Activated CD4-positive, alpha-beta T cell treated with anti-CD3 and anti-CD28 coated beads for 24 hours (primary cell): Measurements from ENCODE around the gene RELCH.
A peak's percentile ranks its signal among the peaks of the same experiment; 100 is the strongest.

Source experiments
- DNase-seq, 2 donors: peaks; one replicate each; pipeline ENCODE4 v3.0.0-alpha.2; 2020; ENCODE audit warnings: low read depth in 2 of 2

The RELCH gene

DNA sequence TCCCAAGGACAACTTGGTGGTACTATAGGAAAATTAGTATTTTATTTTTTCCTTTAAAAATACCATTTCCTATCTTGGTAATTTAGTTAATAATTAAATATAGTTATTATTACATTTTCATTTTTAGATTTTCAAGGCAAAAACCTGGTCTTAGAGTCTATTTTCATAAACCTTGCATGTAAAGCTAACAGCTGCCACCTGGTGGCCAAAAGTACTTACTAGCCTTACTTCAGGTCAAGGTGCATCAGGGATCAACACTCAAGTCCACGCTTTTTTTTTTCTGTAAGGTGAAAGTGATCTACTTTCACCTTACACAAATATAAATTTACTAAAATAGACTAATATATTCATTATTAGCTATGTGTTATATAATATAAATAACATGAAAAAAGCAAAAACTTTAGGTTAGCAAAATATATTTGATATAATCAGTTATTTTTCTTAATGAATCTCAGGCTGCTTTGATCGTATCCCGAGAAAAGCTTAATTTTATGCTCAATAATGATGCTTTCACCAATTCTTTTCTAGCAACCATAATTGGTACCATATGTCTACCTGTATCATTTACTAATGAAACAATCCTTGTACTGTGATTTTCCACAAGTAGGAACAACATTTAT, 62.5 kb downstream of the RELCH start:
- DNase-seq = peak; percentile 56

- no peak for DNase-seq
These were observed 63.4 kb downstream of the RELCH start for GRCh38 chr18:62250475-62250874.

DNA sequence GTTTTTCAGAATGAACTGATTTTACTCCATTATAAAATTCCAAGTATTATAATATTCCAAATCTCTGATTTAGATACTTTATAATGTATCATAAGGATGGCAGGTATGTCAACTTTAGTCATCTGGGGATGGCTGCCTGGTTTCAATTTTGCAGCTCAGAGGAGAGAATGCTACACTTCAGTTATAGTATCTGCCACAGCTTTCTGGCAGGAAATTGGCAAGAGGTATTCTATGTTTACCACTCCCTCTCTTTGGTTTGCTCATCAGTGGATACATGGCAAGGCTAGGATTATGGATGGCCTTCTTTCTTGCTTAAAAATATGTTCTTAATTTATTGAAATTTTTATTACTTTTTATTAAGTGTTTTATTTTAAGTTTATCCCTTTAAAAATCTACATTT, 71.0 kb downstream of the RELCH start:
- no peak for DNase-seq

GRCh38 chr18:62258616-62259015, 71.6 kb downstream of the RELCH start:
- DNase-seq = no peak

DNA sequence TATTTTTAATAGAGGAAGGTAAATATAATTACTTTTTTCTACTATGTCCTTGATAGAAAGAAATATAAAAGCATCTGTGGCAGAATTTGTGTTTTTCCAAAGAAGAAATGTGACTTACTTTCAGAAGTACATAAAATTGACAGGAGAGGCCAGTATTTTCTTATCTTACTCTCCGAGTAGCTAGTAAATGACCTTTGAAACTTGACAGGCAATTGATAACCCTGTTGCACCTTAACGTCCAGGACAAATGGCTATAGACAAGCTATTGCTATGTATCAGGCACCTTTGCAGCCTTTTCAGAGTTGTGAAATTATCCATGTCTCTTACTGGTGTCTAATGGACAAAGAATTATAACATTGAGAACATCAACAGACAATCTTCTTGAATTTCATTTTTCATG, 75.0 kb downstream of the RELCH start:
- DNase-seq = no peak

DNA sequence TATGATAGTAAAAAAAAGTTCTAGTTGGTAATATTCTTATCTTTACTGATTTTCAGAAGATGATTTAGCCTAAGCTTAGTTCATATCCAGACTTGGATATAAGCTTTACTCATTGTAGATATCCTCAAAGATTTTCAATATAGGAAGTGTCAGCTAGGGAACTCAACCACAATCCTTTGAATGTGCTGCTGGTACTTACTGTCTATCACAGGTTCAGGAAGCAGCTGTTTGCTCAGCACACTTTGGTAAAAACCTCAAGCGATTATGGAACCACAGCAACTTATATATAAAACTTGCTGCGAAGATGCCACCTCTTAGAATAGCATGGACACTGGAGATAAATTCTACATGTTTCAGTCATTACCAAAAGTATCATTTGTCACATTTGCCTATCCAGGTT, 77.9 kb downstream of the RELCH start:
- no peak for DNase-seq

- no peak for DNase-seq
These were observed 90.0 kb downstream of the RELCH start for GRCh38 chr18:62277045-62277444.

- DNase-seq = no peak
These were observed 92.5 kb downstream of the RELCH start for GRCh38 chr18:62279561-62279960.

DNA sequence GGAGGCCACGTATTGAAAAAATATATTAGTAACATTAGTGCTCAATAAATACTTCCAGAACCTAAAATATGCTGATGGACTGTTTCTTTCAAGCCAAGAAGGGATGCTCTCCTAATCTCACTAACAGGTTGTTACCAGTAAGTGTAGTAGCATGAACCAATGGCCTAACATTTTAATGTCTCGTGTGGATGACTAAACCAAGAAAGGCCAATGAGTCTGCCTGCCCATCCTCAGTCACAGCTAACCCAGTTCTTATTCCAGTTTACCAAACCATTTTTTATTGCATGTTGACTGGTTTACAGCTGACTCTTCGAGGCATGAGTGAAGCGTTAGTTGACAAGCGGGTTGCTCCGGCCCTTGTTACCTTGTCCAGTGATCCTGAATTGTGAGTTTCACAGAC, 93.0 kb downstream of the RELCH start:
- DNase-seq = no peak

- DNase-seq = no peak
These were observed 93.7 kb downstream of the RELCH start for GRCh38 chr18:62280786-62281185.

DNA sequence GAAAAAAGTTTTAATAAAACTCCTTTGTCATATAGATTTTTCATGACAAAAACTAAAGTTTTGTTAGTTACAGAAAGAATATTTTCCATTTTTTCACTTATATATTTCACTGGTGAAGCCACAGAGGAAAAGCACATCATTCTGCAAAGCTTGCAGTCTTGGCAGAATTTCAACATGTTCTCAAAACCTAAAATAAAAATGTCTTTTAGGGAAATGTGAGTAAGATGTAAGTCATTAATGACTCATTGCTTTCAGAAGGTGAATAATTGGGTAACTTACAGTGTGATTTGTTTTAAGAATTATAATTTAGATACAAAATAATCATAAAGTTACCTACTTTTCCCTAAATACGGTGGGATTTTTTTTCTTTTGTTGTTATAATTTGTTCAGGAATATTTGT, 94.6 kb downstream of the RELCH start:
- DNase-seq = no peak

- DNase-seq = no peak
These were observed 95.2 kb downstream of the RELCH start for GRCh38 chr18:62282188-62282629.

GRCh38 chr18:62284637-62285036, 97.6 kb downstream of the RELCH start:
- no peak for DNase-seq

DNA sequence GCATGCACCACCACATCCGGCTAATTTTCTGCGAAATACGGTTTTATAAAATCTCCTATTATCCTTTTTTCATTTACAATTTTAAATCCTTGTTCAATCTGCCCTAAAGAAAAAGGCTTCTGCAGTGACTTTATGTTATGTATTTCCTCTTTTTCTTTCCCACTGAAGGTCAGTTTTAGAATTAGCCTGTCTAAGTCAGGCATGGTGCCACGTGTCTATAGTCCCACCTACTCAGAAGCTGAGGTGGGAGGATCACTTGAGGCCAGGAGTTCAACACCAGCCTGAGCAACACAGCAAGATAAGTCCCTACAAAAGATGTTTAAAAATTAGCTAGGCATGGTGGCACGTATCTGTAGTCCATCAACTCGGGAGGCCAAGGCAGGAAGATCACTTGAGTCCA, 98.2 kb downstream of the RELCH start:
- no peak for DNase-seq

DNA sequence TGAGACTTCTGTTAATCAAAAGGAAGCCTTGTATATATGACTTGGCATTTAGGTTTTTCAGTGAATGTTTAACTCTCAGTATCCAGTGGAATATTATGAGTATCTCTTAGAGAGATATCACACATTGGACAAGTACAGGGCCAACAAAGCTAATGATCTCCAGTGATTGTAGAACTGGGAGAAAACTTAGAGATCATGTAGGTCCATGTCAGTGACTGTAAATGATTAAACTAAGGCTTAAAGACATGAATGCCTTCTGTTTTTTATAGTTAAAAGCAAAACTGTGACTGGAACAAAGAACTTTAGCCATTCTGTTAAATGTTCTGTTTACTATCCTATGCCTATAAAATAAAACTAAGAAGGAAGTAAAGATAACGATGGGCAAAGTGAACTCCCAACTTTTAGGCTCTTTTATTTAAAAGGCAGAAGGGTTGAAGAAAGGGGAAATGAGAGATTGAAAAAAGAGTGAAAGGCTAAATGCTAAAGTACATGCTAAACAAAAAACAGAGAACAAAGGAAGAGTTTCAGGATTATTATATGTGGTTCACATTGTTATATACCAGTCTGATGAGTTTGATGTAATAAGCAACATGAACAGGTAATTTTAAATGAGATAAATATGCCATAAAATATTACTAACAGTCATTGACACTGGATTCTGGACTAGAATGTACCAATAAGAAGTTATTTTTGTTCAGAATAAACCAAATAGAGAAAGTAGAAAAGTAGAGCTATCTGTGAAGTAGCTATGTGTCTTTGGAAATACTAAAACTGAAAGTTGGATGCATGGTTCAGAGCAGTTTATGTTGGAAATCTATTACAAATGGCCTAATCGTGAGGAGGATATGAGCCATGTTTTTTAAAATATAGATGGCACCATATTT, 101.0 kb downstream of the RELCH start:
- no peak for DNase-seq

DNA sequence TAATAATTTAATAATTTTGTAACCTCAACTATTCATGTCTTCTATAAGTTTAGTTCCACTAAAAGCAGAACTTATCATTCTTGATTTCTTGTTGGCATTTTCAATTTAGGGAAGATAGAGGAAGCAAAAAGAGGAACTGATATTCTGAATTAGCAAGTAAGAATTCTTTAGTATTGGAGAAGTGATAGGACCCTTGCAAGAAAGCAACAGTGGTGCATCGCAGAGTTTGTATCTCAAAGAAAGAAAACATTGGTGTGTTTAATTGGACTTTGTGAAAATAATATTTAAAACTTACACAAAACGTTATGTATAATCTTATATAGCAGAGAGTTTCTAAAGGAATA, 101.6 kb downstream of the RELCH start:
- no peak for DNase-seq

DNA sequence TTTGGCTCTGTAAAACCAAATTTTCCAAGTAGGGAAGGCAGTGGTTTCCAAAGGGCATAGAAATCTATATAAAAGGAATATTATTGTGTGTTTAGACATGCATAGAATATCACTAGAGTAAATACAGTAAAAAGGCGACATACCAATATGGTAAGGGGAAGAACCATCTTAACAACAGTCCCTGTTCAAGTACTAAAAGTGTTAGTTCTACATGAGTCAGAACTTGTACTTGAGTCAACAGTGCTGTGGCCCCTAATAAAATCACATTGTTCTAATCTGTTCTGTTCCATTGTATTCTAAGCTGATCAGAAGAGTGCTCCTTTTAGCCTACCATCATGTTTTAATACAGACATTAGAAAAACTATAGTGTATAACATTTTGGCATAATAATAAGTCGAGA, 102.0 kb downstream of the RELCH start:
- no peak for DNase-seq

- no peak for DNase-seq
These were observed 107.0 kb downstream of the RELCH start for GRCh38 chr18:62294073-62294472.

DNA sequence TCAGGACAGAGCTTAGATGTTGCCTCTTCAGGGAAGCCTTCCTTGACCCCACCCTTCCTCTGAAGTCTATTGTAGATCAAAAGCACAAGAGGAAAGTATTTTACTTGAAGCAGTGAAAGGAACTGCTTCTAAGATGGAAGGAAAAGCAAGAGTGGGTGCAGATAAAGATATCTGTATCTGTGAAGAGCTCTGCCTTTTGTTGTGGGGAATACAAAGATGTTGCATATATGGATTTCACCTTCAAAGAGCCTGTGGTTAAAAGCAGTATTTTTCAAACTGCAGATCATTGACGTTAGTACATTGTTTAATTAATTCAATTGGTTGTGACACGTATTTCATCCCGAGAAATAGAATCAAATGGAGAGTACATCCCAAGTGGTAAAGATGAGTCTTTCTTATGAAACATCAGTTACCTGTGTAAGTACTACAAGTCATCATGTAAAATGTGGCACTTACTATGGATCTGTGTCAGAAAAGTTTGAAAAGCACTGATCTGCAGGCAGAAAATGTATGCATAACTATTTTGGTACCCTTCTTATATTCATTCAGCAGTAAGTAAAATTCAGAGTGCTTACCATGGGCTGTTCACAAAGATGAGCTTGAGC, 113.4 kb downstream of the RELCH start:
- no peak for DNase-seq

- no peak for DNase-seq
These were observed 114.3 kb downstream of the RELCH start for GRCh38 chr18:62301322-62301721.

DNA sequence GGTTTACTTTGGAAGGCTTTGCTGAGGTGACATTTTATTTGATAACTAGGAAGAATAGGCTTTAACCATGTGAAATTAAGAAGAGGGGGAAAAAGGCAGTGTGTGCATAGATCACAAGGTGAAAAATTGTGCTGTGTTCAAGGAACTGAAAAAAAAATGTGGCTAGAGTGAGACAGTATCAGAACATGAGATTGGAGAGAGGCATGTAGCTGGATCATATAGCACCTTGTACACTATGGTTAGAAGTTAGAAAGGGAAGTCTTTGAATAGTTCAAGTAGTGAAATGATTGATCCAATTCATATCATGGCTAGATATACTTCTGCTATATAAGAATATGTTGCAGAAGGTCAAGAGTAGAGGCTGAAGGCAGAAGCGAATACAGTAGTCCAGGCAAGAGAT, 125.8 kb downstream of the RELCH start:
- DNase-seq = no peak

DNA sequence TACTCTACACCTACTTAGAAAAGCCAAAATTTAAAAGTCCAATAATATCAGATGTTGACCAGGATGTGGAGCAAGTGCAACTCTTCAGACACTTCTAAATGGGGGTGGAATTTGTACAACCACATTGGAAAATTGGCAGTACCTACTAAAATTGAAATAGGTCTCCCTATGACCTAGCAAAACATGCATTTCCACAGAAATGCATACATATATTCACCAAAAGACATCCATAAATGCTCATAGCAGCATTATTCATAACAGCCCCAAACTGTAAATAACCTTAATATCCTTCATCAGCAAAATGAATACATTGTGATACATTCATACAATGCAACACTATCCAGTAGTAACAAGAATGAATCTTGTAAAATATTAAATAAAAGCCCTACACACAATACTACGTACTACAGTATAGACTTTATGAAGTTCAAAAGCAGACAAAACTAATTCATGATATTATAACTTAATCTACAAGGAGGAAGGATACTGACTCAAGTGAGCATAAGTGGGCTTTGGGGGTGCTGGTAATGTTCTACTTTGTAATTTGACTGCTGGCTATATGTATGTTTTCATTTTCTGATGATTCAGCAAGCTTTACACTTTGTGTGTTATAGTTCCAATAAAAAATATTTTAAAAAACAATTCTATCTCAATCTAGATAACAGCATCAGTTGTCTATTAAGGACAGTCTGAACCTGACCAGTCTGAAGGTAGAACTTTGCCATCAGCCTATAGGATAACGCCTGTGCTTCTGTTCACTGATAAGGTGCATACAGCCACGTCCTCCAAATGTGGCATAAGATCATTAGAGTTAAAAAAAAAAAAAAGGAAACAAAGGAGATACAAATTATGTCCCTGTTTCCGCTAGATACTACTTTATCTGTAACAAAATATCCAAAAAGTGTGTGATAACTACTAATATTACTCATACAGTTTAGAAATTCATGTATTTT, 131.4 kb downstream of the RELCH start:
- DNase-seq = no peak
